ENCODE data around the gene MS4A4E.
"Not testable (repeated sequence)": the region's sequence is repeated elsewhere in the genome, so short reads cannot be mapped to it uniquely, and the experiment has no call there.

Gene MS4A4E

GRCh38 chr11:60208146-60208895, 34.6 kb downstream of the MS4A4E start:
- Histone ChIP-seq H3K4me3 (ENCODE audit: low read depth in 1 of 2, low read length in 1 of 2) (no peak overlapping the region), H3K36me3 (no peaks in the 10 kb centered on the region), H3K9me3 (no peaks in the 10 kb centered on the region), H3K27ac (no peak overlapping the region), H3K27me3 (no peaks in the 10 kb centered on the region), H3K4me1 (ENCODE audit: control insufficient read depth in 1 of 2, insufficient read depth in 1 of 2, low read depth in 1 of 2, low read length in 1 of 2) (no peaks in the 10 kb centered on the region)
- TF ChIP-seq CTCF (IDR thresholded peaks at IDR 0.05): no peak

- Histone ChIP-seq H3K9me3 (no peaks in the 10 kb centered on the region), H3K4me3 (ENCODE audit: low read depth in 1 of 2, low read length in 1 of 2) (no peak overlapping the region), H3K36me3 (no peaks in the 10 kb centered on the region), H3K4me1 (ENCODE audit: control insufficient read depth in 1 of 2, insufficient read depth in 1 of 2, low read depth in 1 of 2, low read length in 1 of 2) (no peaks in the 10 kb centered on the region), H3K27ac (no peak overlapping the region), H3K27me3 (no peaks in the 10 kb centered on the region)
- TF ChIP-seq CTCF (IDR thresholded peaks at IDR 0.05): no peak
These were observed 36.3 kb downstream of the MS4A4E start for GRCh38 chr11:60206616-60207015.

- Histone ChIP-seq H3K4me3 (ENCODE audit: low read depth in 1 of 2, low read length in 1 of 2) (no peak overlapping the region), H3K9me3 (no peaks in the 10 kb centered on the region), H3K27ac (no peak overlapping the region), H3K4me1 (ENCODE audit: control insufficient read depth in 1 of 2, insufficient read depth in 1 of 2, low read depth in 1 of 2, low read length in 1 of 2) (no peaks in the 10 kb centered on the region), H3K27me3 (no peaks in the 10 kb centered on the region), H3K36me3 (no peaks in the 10 kb centered on the region)
- no peak for TF ChIP-seq CTCF (IDR thresholded peaks at IDR 0.05)
These were observed 38.0 kb downstream of the MS4A4E start for GRCh38 chr11:60204922-60205321.

GRCh38 chr11:60201334-60201733, 41.6 kb downstream of the MS4A4E start:
- H3K27ac ChIP-seq; H3K36me3 ChIP-seq; H3K4me3 ChIP-seq (ENCODE audit: low read depth in 1 of 2, low read length in 1 of 2); H3K9me3 ChIP-seq; H3K27me3 ChIP-seq; H3K4me1 ChIP-seq (ENCODE audit: control insufficient read depth in 1 of 2, insufficient read depth in 1 of 2, low read depth in 1 of 2, low read length in 1 of 2): not testable (repeated sequence)

GRCh38 chr11:60197442-60197841, 45.5 kb downstream of the MS4A4E start:
- no peak for TF ChIP-seq CTCF (IDR thresholded peaks at IDR 0.05)
- Histone ChIP-seq H3K36me3 (no peaks in the 10 kb centered on the region), H3K27me3 (no peaks in the 10 kb centered on the region), H3K4me1 (ENCODE audit: control insufficient read depth in 1 of 2, insufficient read depth in 1 of 2, low read depth in 1 of 2, low read length in 1 of 2) (peaks cover 12 to 15% of the 10 kb centered on the region in 2 experiments), H3K27ac (no peak overlapping the region), H3K9me3 (no peaks in the 10 kb centered on the region), H3K4me3 (ENCODE audit: low read depth in 1 of 2, low read length in 1 of 2) (no peak overlapping the region)

GRCh38 chr11:60195923-60196368, 47.0 kb downstream of the MS4A4E start:
- H3K4me1 ChIP-seq (ENCODE audit: control insufficient read depth in 1 of 2, insufficient read depth in 1 of 2, low read depth in 1 of 2, low read length in 1 of 2): peaks cover 12 to 15% of the 10 kb centered on the region in 2 experiments
- no peaks in the 10 kb centered on the region for H3K27me3 ChIP-seq
- H3K27ac ChIP-seq: no peak overlapping the region
- no peaks in the 10 kb centered on the region for H3K36me3 ChIP-seq
- no peaks in the 10 kb centered on the region for H3K9me3 ChIP-seq
- no peak for TF ChIP-seq CTCF (IDR thresholded peaks at IDR 0.05)
- H3K4me3 ChIP-seq (ENCODE audit: low read depth in 1 of 2, low read length in 1 of 2): no peak overlapping the region
